D721Med (cell line): ENCODE data around the gene C19orf47.

Experiments used
- DNase-seq: peaks from one replicate; pipeline ENCODE4 v3.0.0; 2011; ENCODE audit warnings: low spot score; ENCODE audit not compliant: insufficient read length
- FAIRE-seq: peaks from 2 replicates; lab custom pipeline; 2011; peaks lifted over from hg19 to GRCh38; lab: Jason Lieb, UNC
- TF ChIP-seq, protein P1 (sequence below): IDR thresholded peaks from 2 replicates; pipeline ENCODE4 v1.5.1; 2012; ENCODE audit warnings: mild to moderate bottlenecking, control low read depth; ENCODE audit not compliant: insufficient read depth; ENCODE audit errors: missing control alignments

The C19orf47 gene

DNA sequence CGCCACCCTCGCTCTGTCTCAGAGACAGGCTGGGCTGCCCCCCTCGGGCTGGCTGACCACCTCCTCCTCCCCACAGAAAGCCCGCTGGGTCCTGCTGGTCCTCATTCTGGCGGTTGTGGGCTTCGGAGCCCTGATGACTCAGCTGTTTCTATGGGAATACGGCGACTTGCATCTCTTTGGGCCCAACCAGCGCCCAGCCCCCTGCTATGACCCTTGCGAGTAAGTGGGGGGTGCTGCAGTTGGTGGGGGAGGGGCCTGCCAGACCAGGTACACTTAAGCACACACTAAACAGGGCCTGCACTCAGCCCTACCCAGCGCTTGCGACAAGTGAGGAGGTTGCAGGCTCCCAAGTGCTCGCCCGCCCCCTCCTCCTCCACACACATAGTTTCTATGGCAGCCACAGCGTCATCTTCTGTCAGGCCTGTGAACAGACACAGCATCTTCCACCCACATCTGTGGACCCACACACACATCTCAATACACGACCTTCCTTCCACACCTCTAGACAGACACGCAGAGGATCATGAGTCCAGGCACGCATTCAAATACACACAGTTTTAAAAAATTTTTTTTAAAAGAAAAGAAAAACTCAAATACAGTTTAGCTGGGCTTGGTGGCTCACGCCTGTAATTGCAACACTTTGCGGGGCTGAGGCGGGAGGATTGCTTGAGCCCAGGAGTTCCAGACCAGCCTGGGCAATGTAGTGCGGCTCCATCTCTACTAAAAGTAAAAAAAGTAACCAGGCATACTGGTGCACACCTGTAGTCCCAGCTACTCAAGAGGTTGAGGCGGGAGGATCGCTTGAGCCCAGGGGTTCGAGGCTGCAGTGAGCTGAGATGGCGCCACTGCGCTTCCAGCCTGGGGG lies 18.7 kb upstream of the C19orf47 start:
- TF ChIP-seq, protein P1, sequence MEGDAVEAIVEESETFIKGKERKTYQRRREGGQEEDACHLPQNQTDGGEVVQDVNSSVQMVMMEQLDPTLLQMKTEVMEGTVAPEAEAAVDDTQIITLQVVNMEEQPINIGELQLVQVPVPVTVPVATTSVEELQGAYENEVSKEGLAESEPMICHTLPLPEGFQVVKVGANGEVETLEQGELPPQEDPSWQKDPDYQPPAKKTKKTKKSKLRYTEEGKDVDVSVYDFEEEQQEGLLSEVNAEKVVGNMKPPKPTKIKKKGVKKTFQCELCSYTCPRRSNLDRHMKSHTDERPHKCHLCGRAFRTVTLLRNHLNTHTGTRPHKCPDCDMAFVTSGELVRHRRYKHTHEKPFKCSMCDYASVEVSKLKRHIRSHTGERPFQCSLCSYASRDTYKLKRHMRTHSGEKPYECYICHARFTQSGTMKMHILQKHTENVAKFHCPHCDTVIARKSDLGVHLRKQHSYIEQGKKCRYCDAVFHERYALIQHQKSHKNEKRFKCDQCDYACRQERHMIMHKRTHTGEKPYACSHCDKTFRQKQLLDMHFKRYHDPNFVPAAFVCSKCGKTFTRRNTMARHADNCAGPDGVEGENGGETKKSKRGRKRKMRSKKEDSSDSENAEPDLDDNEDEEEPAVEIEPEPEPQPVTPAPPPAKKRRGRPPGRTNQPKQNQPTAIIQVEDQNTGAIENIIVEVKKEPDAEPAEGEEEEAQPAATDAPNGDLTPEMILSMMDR, result no peak

DNA sequence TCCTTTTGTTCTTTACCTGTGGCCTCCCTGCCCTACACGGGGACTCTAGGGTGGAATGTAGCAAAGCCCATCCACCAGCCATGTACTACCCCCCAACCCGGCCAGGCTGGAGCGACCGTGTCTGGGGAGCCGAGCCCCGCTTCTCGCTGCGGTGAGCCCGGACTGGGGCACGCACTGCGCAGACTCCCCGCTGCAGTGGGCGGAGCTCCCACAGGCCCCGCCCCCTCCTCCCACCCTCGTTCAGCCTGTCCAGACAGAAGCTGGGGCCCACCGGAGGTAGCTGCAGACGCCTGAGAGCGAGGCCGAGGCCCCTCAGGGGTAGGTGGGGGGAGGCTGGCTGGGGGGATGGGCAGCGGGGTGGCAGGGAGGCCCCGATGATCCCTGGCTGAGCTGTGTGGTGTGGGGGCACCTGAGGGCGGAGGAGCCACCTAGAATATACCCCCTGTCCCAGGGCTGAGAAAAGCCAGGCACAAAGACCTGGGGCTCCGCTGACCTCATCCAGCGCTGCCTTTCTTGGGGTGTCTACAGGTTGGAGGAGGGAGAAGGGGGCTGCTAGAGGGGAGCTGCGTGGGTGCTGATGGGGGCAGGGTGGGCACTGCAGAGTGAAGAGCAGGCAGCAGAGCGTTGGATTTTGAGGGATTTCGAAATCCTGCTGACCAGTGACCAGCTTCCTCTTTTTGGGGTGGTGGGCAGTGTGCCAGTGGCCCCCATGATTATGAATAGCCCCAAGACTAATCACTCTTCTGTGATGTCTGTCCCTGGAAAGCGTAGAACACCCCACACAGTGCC lies 17.6 kb upstream of the C19orf47 start:
- no peak for DNase-seq

More for the DNA sequence above, 18.7 kb upstream of the C19orf47 start:
- DNase-seq (no peak), FAIRE-seq (no peak)

DNA sequence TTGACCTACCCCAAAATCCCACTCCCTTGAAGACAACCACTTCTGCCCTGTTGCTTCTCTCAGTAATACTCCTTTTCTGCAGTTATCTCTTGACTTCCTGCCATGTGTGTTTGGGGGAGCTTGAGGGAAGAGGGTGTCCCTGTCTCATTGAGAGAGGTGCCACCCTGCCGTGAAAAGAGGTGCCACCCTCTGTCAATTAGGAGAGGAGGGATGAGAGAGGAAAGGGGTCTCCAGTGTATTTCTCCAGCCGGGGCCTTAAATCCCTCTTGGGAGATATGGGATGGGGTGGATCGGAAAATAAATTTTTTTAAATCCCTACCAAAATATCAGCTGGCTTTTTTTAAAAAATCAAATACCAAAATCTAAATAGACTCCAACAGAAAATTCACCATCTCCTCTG lies 16.8 kb upstream of the C19orf47 start:
- TF ChIP-seq, protein P1, result no peak
- FAIRE-seq (no peak), DNase-seq (no peak)

More for the DNA sequence above, 17.6 kb upstream of the C19orf47 start:
- FAIRE-seq, result no peak
- TF ChIP-seq, protein P1, result no peak

DNA sequence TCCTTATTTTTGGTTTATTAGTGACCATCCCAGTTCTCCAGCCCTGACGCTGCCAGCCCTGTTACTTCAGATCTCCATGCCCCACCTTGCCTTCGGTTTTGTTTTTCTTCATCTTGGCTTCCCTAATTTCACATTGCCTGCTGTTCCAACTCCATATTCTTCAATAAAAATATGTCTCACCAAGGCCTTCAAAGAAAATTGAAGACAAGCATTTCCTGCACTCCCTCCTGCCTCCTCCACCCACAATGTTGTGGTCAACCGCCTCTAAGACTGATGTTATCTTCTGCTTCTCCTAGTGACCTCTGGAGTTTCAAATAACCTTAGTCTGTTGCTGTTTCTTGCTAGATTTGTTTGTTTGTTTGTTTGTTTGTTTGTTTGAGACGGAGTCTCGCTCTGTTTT lies 14.9 kb upstream of the C19orf47 start:
- FAIRE-seq (no peak), DNase-seq (no peak)
- TF ChIP-seq, protein P1, result no peak

DNA sequence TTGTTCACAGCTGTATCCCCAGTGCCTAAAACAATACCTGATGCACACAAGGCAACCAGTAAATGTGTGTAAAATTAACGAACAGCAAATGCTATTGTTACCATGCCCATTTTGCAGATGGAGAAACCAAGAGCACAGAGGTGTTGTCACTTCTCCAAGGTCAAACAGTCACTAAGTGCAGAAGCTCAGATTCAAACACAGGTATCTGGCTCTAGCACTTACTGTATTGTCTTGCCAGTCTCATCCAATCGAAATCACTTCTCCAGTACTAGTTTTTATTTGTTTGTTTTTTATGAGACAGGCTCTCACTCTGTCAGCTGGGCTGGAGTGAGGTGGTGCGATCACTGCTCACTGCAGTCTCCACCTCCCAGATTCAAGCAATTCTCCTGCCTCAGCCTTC lies 14.0 kb upstream of the C19orf47 start:
- no peak for FAIRE-seq

DNA sequence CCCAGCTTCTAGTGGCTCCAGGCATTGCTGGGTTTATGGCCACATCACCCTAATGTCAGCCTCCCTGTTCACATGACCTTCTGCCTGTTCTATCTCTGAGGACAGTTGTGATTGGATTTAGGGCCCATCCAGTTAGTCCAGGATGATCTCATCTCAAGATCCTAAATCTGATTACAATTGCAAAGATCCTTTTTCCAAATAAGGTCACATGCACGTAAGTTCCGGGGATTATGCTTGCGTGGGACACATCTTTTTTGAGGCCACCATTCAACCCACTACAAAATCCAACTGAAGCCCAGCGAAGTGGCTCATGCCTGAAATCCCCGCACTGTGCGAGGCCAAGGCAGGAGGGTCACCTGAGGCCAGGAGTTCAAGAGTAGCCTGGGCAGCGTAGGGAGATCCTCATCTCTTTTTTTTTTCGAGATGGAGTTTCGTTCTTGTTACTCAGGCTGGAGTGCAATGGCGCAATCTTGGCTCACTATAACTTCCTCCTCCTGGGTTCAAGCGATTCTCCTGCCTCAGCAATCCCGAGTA lies 12.6 kb upstream of the C19orf47 start:
- no peak for DNase-seq
- FAIRE-seq, result no peak

More for the DNA sequence above, 14.0 kb upstream of the C19orf47 start:
- no peak for DNase-seq
- TF ChIP-seq, protein P1, result no peak

More for the DNA sequence above, 12.6 kb upstream of the C19orf47 start:
- TF ChIP-seq, protein P1, result no peak
